Thyroid gland (tissue), 4 donors: ENCODE data around the gene SULF2.

Experiments
- POLR2A ChIP-seq, 2 donors: fragments of 450-650 bp; IDR thresholded peaks; one replicate each; pipeline ENCODE4 v1.6.1; 2017; ENCODE audit warnings: antibody characterized with exemption in 2 of 2, mild to moderate bottlenecking in 2 of 2, moderate library complexity in 1 of 2
- TF ChIP-seq, protein P1 (sequence below), 6 experiments: fragments of 200-600 bp in 3 of 6; fragments of 450-650 bp in 3 of 6; sonication (generic) in 3 of 6; IDR thresholded peaks; one replicate each; pipeline ENCODE4 v1.5.1; 2016 to 2019; ENCODE audit warnings: antibody characterized with exemption in 6 of 6, mild to moderate bottlenecking in 2 of 6, inconsistent platforms in 1 of 6, moderate library complexity in 1 of 6

DNA sequence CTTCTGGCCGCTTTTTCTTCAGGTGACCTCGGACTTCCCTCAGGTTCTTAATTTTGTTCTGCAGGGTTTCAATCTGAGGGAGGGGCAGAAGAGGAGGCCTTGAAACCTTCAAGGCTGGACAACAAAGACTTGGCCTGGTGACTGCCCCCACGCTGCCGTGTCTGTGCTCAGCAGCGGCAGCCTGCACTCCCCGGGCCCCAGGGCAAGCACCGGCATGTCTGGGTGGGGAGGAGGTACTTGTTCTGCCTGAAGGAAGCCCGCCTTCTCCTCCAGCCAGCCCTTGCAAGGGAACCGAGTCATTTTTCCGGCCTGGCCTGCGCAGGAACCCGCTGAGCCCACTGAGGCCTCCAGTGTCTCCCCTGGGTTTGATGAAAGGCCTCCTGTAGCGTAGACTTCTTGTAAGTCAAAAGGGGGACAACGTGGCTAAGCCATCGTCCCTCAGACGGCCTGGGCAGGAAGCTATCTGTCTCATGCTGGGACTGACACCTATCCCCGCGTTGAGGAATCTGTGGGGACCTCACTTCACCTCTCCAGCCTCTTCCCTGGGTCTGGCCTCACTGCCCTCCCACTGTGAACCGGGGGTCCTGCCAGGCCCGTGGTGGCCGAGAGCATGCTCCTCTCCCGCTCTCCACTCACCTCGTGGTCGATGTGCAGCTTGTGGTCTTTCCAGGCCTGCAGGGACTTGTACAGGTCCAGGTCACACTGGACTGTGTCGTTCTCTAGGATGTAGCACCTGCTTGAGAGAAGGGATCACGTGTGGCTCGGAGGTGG, 119.9 kb downstream of the SULF2 start:
- TF ChIP-seq, protein P1, sequence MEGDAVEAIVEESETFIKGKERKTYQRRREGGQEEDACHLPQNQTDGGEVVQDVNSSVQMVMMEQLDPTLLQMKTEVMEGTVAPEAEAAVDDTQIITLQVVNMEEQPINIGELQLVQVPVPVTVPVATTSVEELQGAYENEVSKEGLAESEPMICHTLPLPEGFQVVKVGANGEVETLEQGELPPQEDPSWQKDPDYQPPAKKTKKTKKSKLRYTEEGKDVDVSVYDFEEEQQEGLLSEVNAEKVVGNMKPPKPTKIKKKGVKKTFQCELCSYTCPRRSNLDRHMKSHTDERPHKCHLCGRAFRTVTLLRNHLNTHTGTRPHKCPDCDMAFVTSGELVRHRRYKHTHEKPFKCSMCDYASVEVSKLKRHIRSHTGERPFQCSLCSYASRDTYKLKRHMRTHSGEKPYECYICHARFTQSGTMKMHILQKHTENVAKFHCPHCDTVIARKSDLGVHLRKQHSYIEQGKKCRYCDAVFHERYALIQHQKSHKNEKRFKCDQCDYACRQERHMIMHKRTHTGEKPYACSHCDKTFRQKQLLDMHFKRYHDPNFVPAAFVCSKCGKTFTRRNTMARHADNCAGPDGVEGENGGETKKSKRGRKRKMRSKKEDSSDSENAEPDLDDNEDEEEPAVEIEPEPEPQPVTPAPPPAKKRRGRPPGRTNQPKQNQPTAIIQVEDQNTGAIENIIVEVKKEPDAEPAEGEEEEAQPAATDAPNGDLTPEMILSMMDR (IDR thresholded peaks at IDR 0.05) = no peak
- no peak for TF ChIP-seq POLR2A (IDR thresholded peaks at IDR 0.05)
